GM19193 (cell line): ENCODE results near the gene PTTG1.

Source experiments
- POLR2A ChIP-seq: IDR thresholded peaks from 4 replicates; pipeline ENCODE4 v1.6.1; 2011; ENCODE audit not compliant: insufficient read depth, insufficient read length; ENCODE audit errors: extremely low read depth

The PTTG1 gene

GRCh38 chr5:160399402-160400353 is 22.0 kb upstream of the PTTG1 start, which contains the start of gene FAM200C:
FAM200C (minus strand) TSS chr5:160400054; CDS start chr5:160395490, 4,564 bp downstream.
- peak; percentile 87 for TF ChIP-seq POLR2A

DNA sequence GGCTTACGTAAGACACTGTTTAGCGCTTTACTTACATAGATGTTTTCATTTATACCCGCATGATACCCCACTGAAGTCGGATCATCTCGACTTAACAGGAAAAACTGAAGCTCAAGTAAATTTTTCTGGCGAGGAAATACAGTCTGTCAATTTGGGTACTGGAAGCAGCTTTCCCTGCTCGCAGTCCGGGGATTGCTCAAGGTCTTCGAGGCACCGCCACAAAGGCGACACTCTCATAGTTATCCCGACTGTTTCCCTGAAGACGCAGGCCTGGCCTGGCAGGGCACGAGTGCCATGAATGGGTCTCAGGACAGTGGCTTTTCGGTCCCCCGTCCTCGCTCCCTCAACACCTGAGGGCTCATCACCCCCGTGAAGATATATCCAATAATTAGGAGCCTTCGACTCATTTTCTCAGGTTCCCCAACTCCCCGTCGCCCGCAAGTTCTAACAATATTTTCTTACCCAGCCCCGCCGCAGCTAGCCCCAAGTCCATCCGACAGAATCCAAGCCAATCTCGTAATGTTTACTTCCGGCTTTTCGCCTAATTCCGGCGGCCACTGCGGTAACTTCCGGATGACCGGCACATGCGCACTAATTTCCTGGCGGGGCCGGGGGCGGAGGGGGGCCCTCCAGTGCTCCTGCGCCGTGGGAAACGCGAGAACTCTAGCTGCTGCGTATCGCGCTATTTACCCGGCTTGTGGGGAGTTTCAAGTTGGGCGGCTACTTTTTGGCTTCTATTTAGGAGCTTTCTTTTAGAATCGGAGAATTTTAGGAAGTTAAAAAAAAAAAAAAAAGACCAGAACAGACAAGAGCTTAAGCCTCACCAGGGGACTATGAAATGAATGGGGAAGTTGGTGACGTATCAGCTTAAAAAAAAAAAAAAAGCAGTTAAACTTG is 2.8 kb upstream of the PTTG1 start, which contains the start of gene SLU7:
SLU7 (minus strand) TSS at position 521 of the 897 bp plus-strand sequence. CDS start 3,787 bp downstream, outside the sequence.
- peak; percentile 79 for TF ChIP-seq POLR2A

GRCh38 chr5:160419458-160420330 is 2.0 kb upstream of the PTTG1 start:
- no peak for TF ChIP-seq POLR2A

DNA sequence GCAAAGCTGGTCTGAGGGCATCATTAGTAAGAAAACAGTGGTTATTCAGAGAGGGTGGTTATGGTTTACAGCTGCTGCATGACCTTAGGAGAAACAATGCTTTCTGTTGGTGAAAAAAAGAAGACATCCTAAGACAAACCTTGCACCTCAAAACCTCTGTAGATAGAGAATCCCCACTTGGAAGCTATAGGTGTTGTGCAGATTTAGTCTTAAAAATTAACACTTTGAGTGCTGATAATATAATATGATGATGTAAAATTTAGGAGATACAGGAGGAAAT is 1.4 kb upstream of the PTTG1 start:
- TF ChIP-seq POLR2A: no peak

GRCh38 chr5:160423099-160423498 is 1.4 kb downstream of the PTTG1 start:
- TF ChIP-seq POLR2A: no peak

GRCh38 chr5:160427607-160428006 is 6.0 kb downstream of the PTTG1 start:
- TF ChIP-seq POLR2A: no peak

DNA sequence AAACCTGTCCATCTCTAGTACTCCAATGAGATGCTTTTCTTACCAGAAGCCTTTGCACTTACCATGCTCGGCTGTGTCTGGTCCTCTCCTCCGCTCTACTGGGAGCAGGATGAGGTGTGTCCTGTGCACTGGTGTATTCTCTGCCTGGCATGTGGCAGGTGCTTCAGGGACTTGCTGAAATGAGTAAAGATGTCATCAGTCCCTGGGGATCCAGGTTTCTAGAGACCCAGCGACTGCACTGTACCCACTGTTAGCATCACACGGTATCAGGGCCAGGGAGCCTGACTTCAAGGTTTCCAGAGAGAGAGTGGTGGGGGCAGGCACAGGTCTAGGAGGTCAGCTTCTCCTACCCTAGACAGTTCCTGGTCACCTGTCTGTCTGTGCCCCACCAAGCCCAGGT is 10.5 kb downstream of the PTTG1 start:
- no peak for TF ChIP-seq POLR2A

GRCh38 chr5:160432787-160433186 is 11.1 kb downstream of the PTTG1 start:
- no peak for TF ChIP-seq POLR2A

- TF ChIP-seq POLR2A: peak; percentile 56
Observed at GRCh38 chr5:160434022-160434531, 12.4 kb downstream of the PTTG1 start.

DNA sequence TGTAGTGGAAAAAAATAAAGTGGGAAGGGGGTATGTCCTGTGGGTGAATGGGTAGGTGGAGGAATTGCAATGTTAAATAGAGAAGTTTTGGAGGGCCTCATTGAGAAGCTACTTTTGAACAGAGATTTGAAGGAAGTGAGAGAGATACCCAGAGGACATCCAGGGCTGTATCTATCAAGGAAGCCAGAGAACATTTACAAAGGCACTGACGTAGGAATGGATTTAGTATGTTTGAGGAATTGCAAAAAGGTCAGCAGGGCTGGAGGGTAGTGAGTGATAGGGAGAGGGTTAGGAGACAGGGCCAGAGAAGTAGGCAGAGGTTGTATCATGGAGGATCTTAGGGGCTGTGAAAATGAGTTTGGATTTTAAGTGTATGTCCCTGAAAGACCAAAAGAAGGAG is 13.9 kb downstream of the PTTG1 start:
- no peak for TF ChIP-seq POLR2A

DNA sequence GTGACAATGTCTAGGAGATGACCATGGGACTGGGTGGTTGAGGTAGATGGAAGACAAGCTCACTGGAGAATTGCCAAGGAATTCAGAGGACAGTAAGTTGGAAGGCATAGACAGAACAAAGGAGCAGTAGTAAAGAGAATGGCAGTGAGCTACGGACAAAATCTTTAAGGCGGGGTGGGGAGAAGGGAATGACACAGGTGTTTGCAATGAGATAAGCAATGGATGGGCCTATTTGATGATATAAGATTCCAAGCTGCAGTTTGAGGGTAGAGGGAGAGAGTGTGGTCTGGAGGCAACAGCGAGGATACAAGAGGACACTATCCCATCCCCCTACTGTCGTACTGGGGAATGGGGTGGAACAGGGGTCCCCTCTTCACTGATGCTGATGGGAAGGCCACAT is 14.4 kb downstream of the PTTG1 start:
- TF ChIP-seq POLR2A: no peak

GRCh38 chr5:160437271-160437670 is 15.6 kb downstream of the PTTG1 start:
- TF ChIP-seq POLR2A: no peak

- TF ChIP-seq POLR2A: no peak
Observed at GRCh38 chr5:160438316-160439204, 16.9 kb downstream of the PTTG1 start.
